Uterus (tissue), 4 donors: ENCODE results near the gene TEKT3. TPM values are rescaled to one million over a fixed set of nuclear protein-coding genes. Genes with fewer than 3 reads are reported as not detected.

ENCODE experiments used
- DNase-seq, 2 donors: peaks; one replicate each; pipeline ENCODE4 v3.0.0-alpha.2; 2019 to 2020
- H3K27ac ChIP-seq, 2 donors: fragments of 200-600 bp; sonication (generic); 1 replicate in 1 of 2; 2 replicates in 1 of 2; pipeline ENCODE4 v1.5.1; 2016 to 2018
- H3K27me3 ChIP-seq, 2 donors: fragments of 200-600 bp; sonication (generic); one replicate each; pipeline ENCODE4 v1.5.1; 2018 to 2019; ENCODE audit warnings: control low read depth in 1 of 2
- H3K36me3 ChIP-seq, 2 donors: fragments of 200-600 bp; sonication (generic); one replicate each; pipeline ENCODE4 v1.5.1; 2019; ENCODE audit warnings: control low read depth in 1 of 2
- H3K4me1 ChIP-seq, 2 donors: fragments of 200-600 bp; sonication (generic); one replicate each; pipeline ENCODE4 v1.5.1; 2018 to 2019; ENCODE audit warnings: control low read depth in 1 of 2
- H3K4me3 ChIP-seq, 2 donors: fragments of 200-600 bp; sonication (generic); 1 replicate in 1 of 2; 2 replicates in 1 of 2; pipeline ENCODE4 v1.5.1; 2018 to 2019; ENCODE audit warnings: mild to moderate bottlenecking in 1 of 2
- H3K9me3 ChIP-seq, 2 donors: fragments of 200-600 bp; sonication (generic); one replicate each; pipeline ENCODE4 v1.5.1; 2019; ENCODE audit warnings: control low read depth in 1 of 2
- CTCF ChIP-seq, 4 experiments: fragments of 200-600 bp in 2 of 4; fragments of 450-650 bp in 2 of 4; sonication (generic) in 2 of 4; IDR thresholded peaks; one replicate each; pipeline ENCODE4 v1.5.1; 2016 to 2019; ENCODE audit warnings: antibody characterized with exemption in 4 of 4, mild to moderate bottlenecking in 2 of 4, moderate library complexity in 1 of 4
- POLR2A ChIP-seq, 2 donors: fragments of 450-650 bp; IDR thresholded peaks; one replicate each; pipeline ENCODE4 v1.6.1; 2016; ENCODE audit warnings: antibody characterized with exemption in 2 of 2, mild to moderate bottlenecking in 1 of 2, moderate library complexity in 1 of 2
- intact Hi-C: fragments of 100-400 bp; cut with DNase I; formaldehyde crosslinking; loops from one replicate; pipeline ENCODE4 v1.15.1; 2023; ENCODE audit warnings: low total_unique reads
- total RNA-seq, 4 donors: library from RNA; depleted of rRNA in 3 of 4; stranded (reverse); fragments of >200 nt in 3 of 4; gene quantifications; one replicate each; pipeline versions ENCODE4 v1.1.0 to v1.2.4, GENCODE V29; 2014 to 2023
- donor health status: DM: yes; HTN: yes; CAD: no.

The TEKT3 gene
- total RNA-seq, 4 donors from 2014 or later: 0.51 to 2.6 (median 0.90) TPM; not detected in 1

GRCh38 chr17:15303851-15304250 is 37.5 kb downstream of the TEKT3 start:
- no peaks in the 10 kb centered on the region for H3K9me3 ChIP-seq
- H3K4me1 ChIP-seq: peaks cover 0 to 10% of the 10 kb centered on the region in 2 donors
- H3K4me3 ChIP-seq: no peak overlapping the region
- DNase-seq: no peak
- intact Hi-C loops: no loop called here
- H3K27ac ChIP-seq: no peak overlapping the region
- TF ChIP-seq CTCF (IDR thresholded peaks at IDR 0.05) (no peak), POLR2A (IDR thresholded peaks at IDR 0.05) (no peak)
- no peaks in the 10 kb centered on the region for H3K27me3 ChIP-seq
- no peaks in the 10 kb centered on the region for H3K36me3 ChIP-seq

- intact Hi-C loops: no loop called here
- Histone ChIP-seq H3K36me3 (no peaks in the 10 kb centered on the region), H3K9me3 (no peaks in the 10 kb centered on the region), H3K27ac (no peak overlapping the region), H3K4me1 (peaks cover 0 to 10% of the 10 kb centered on the region in 2 donors), H3K4me3 (no peak overlapping the region), H3K27me3 (no peaks in the 10 kb centered on the region)
- no peak for DNase-seq
- TF ChIP-seq CTCF (IDR thresholded peaks at IDR 0.05): no peak
- no peak for TF ChIP-seq POLR2A (IDR thresholded peaks at IDR 0.05)
Observed at GRCh38 chr17:15303268-15303667, 38.1 kb downstream of the TEKT3 start.

GRCh38 chr17:15301845-15302244 is 39.6 kb downstream of the TEKT3 start:
- DNase-seq: no peak
- intact Hi-C loops: no loop called here
- no peaks in the 10 kb centered on the region for H3K36me3 ChIP-seq
- H3K9me3 ChIP-seq: no peaks in the 10 kb centered on the region
- H3K27ac ChIP-seq: no peak overlapping the region
- H3K4me1 ChIP-seq: peaks cover 0 to 4% of the 10 kb centered on the region in 2 donors
- TF ChIP-seq POLR2A (IDR thresholded peaks at IDR 0.05) (no peak), CTCF (IDR thresholded peaks at IDR 0.05) (no peak)
- no peak overlapping the region for H3K4me3 ChIP-seq
- no peaks in the 10 kb centered on the region for H3K27me3 ChIP-seq

- Histone ChIP-seq H3K27me3 (no peaks in the 10 kb centered on the region), H3K9me3 (no peaks in the 10 kb centered on the region), H3K4me3 (no peak overlapping the region), H3K27ac (no peak overlapping the region), H3K36me3 (no peaks in the 10 kb centered on the region), H3K4me1 (no peaks in the 10 kb centered on the region)
- intact Hi-C loops: no loop called here
- no peak for TF ChIP-seq CTCF (IDR thresholded peaks at IDR 0.05)
- TF ChIP-seq POLR2A (IDR thresholded peaks at IDR 0.05): no peak
- no peak for DNase-seq
Observed at GRCh38 chr17:15298176-15298575, 43.2 kb downstream of the TEKT3 start.

GRCh38 chr17:15293558-15293957 is 47.8 kb downstream of the TEKT3 start:
- H3K9me3 ChIP-seq: no peaks in the 10 kb centered on the region
- intact Hi-C loops: no loop called here
- no peaks in the 10 kb centered on the region for H3K36me3 ChIP-seq
- no peaks in the 10 kb centered on the region for H3K4me1 ChIP-seq
- H3K27me3 ChIP-seq: no peaks in the 10 kb centered on the region
- H3K4me3 ChIP-seq: no peak overlapping the region
- TF ChIP-seq CTCF (IDR thresholded peaks at IDR 0.05) (no peak), POLR2A (IDR thresholded peaks at IDR 0.05) (no peak)
- DNase-seq: no peak
- H3K27ac ChIP-seq: no peak overlapping the region
